ENCODE results near the gene FANCG. TPM values are rescaled to one million over a fixed set of nuclear protein-coding genes. Genes with fewer than 3 reads are reported as not detected.

FANCG gene
- total RNA-seq, 2 experiments from 2014 or later: 109 to 118 TPM

- Mint-ChIP-seq H3K36me3 (ENCODE audit: low read depth) (peaks cover 58% of the 10 kb centered on the region), H3K27ac (peak overlapping the region; percentile 96), H3K4me3 (peak overlapping the region; percentile 92), H3K27me3 (ENCODE audit: low read depth) (no peaks in the 10 kb centered on the region), H3K9me3 (no peaks in the 10 kb centered on the region), H3K4me1 (ENCODE audit: low read depth) (peaks cover 50% of the 10 kb centered on the region)
- DNase-seq: no peak
- CTCF ChIA-PET: no interaction called here
- intact Hi-C loops (cut with micrococcal nuclease): loop anchor here (2.0 to 10.0 kb wide), 3 partner anchors 408 to 748 kb away; partner anchors contain the start of genes GALT, KIF24 and NUDT2
These were observed 6.5 kb downstream of the FANCG start for GRCh38 chr9:35073279-35073612.

DNA sequence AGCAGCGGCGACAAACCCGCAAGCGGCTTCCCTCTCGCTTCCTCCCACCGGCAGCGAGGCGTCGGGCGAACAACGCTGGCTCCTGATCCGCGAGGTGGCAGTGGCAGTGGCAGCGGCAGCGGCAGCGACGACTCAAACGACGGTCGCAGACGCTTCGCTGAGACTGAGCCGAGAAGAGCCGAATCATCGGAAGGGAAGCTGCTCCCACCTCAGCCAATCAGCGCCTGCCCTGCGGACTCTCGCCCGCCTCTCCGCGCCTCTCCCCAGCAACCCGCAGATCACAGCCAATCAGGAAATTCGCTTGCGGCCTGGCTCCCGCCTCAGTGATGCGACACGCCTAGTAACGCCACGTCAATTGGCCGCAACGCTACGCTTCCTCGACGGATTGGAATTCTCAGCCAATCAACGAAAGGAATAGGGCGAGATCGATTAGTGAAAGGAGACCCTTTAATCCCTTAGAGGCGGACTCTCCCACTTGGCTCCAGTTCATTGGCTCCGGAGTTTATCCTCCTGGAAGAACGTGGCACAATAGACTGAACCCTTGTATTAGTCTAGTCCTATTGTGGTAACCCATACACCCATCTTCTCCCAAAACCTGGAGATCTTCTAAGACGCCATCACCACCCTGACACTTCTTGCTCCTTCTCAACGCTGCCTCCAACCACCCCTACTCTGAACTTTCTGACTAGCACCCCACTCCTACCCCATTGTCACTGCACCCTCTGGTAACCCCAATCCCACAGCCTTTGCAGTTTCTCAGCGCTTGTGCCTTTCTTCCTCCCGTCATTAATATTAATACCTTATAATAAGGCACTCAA, 7.1 kb downstream of the FANCG start, which contains the start of gene VCP:
TSS of gene VCP (minus strand) at position 165 of the 818 bp plus-strand sequence. CDS start 272 bp downstream, outside the sequence.
- Mint-ChIP-seq H3K4me3 (peak within 1 kb of the TSS; percentile 92), H3K27me3 (ENCODE audit: low read depth) (no peaks in the 10 kb centered on the region), H3K4me1 (ENCODE audit: low read depth) (peaks cover 51% of the 10 kb centered on the region), H3K36me3 (ENCODE audit: low read depth) (peaks cover 59% of the 10 kb centered on the region), H3K9me3 (no peaks in the 10 kb centered on the region), H3K27ac (peak within 1 kb of the TSS; percentile 96)
- intact Hi-C loops (cut with micrococcal nuclease): loop anchor here (1.0 to 10.0 kb wide), 9 partner anchors 8 to 748 kb away; partner anchors contain the start of genes DNAI1, DNAJB5, FAM219A and GALT
- peak; percentile 99 for DNase-seq
- CTCF ChIA-PET: interaction anchor here (0.5 to 5.1 kb wide), 3 partner anchors 21 to 498 kb away, joined by 3 to 30 read pairs (median 16); partner anchors contain the start of gene PIGO

- peak; percentile 77 for DNase-seq
- peak overlapping the region; percentile 96 for H3K27ac Mint-ChIP-seq
- H3K4me3 Mint-ChIP-seq: peak overlapping the region; percentile 92
- H3K36me3 Mint-ChIP-seq (ENCODE audit: low read depth): peaks cover 63% of the 10 kb centered on the region
- peaks cover 57% of the 10 kb centered on the region for H3K4me1 Mint-ChIP-seq (ENCODE audit: low read depth)
- CTCF ChIA-PET: interaction anchor here (0.6 to 5.1 kb wide), 9 partner anchors 8 to 172 kb away, joined by 3 to 30 read pairs (median 3); partner anchors contain the start of gene PIGO
- intact Hi-C loops (cut with micrococcal nuclease): loop anchor here (1.0 to 10.0 kb wide), 10 partner anchors 8 to 747 kb away; partner anchors contain the start of genes CREB3, DNAI1, DNAJB5 and FAM219A
- H3K9me3 Mint-ChIP-seq: no peaks in the 10 kb centered on the region
- H3K27me3 Mint-ChIP-seq (ENCODE audit: low read depth): no peaks in the 10 kb centered on the region
These were observed 7.8 kb downstream of the FANCG start for GRCh38 chr9:35071814-35072460.

- DNase-seq: peak; percentile 49
- H3K27me3 Mint-ChIP-seq (ENCODE audit: low read depth): no peaks in the 10 kb centered on the region
- peak overlapping the region; percentile 96 for H3K27ac Mint-ChIP-seq
- H3K9me3 Mint-ChIP-seq: no peaks in the 10 kb centered on the region
- H3K4me1 Mint-ChIP-seq (ENCODE audit: low read depth): peaks cover 61% of the 10 kb centered on the region
- intact Hi-C loops (cut with micrococcal nuclease): loop anchor here (1.0 to 10.0 kb wide), 3 partner anchors 424 to 746 kb away; partner anchors contain the start of genes CREB3, GALT, KIF24 and NUDT2
- CTCF ChIA-PET: interaction anchor here (0.6 to 5.1 kb wide), 9 partner anchors 9 to 172 kb away, joined by 3 to 30 read pairs (median 3); partner anchors contain the start of gene PIGO
- H3K36me3 Mint-ChIP-seq (ENCODE audit: low read depth): peaks cover 66% of the 10 kb centered on the region
- peak overlapping the region; percentile 92 for H3K4me3 Mint-ChIP-seq
These were observed 8.6 kb downstream of the FANCG start for GRCh38 chr9:35070823-35071813.

DNA sequence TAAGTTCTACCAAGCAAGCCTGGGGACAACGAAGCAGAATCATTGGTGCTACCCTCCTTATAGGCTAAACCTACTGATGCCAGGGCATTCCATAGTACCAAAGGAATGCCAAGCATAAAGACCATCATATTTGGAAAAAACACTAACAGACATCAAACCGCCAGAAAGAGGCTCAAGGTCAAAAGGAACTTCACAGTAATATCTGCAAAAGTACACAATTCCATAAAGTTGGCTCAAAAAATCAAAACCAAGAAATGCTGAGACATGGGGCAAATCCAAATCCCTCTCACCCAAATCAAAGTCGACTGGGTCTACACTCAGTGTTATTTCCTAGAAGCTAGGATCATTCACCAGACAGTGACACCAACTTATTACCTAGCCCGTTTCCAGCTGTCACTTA, 10.7 kb downstream of the FANCG start:
- Mint-ChIP-seq H3K4me3 (peak overlapping the region; percentile 21), H3K27me3 (ENCODE audit: low read depth) (no peaks in the 10 kb centered on the region), H3K27ac (no peak overlapping the region), H3K9me3 (no peaks in the 10 kb centered on the region), H3K36me3 (ENCODE audit: low read depth) (peaks cover 61% of the 10 kb centered on the region), H3K4me1 (ENCODE audit: low read depth) (peaks cover 60% of the 10 kb centered on the region)
- intact Hi-C loops (cut with micrococcal nuclease): no loop called here
- no peak for DNase-seq
- CTCF ChIA-PET: interaction anchor here (0.6 to 5.1 kb wide), 4 partner anchors 18 to 169 kb away, joined by 4 to 30 read pairs (median 6); partner anchors contain the start of gene PIGO

GRCh38 chr9:35067056-35067455, 12.7 kb downstream of the FANCG start:
- H3K4me3 Mint-ChIP-seq: no peak overlapping the region
- H3K4me1 Mint-ChIP-seq (ENCODE audit: low read depth): peaks cover 45% of the 10 kb centered on the region
- H3K9me3 Mint-ChIP-seq: no peaks in the 10 kb centered on the region
- H3K27me3 Mint-ChIP-seq (ENCODE audit: low read depth): no peaks in the 10 kb centered on the region
- CTCF ChIA-PET: interaction anchor here (1.3 to 2.0 kb wide), 2 partner anchors 16 to 168 kb away, joined by 5 to 6 read pairs; no protein-coding TSS in a partner anchor
- peak overlapping the region; percentile 62 for H3K27ac Mint-ChIP-seq
- H3K36me3 Mint-ChIP-seq (ENCODE audit: low read depth): peaks cover 73% of the 10 kb centered on the region
- intact Hi-C loops (cut with micrococcal nuclease): no loop called here
- DNase-seq: no peak

GRCh38 chr9:35060548-35061207, 19.1 kb downstream of the FANCG start:
- intact Hi-C loops (cut with micrococcal nuclease): no loop called here
- Mint-ChIP-seq H3K4me1 (ENCODE audit: low read depth) (peaks cover 2% of the 10 kb centered on the region), H3K4me3 (no peak overlapping the region), H3K27me3 (ENCODE audit: low read depth) (no peaks in the 10 kb centered on the region), H3K9me3 (no peaks in the 10 kb centered on the region), H3K36me3 (ENCODE audit: low read depth) (peaks cover 81% of the 10 kb centered on the region), H3K27ac (no peak overlapping the region)
- no peak for DNase-seq
- CTCF ChIA-PET: interaction anchor here (0.7 to 2.9 kb wide), 3 partner anchors 10 to 161 kb away, joined by 6 to 9 read pairs (median 9); no protein-coding TSS in a partner anchor

DNA sequence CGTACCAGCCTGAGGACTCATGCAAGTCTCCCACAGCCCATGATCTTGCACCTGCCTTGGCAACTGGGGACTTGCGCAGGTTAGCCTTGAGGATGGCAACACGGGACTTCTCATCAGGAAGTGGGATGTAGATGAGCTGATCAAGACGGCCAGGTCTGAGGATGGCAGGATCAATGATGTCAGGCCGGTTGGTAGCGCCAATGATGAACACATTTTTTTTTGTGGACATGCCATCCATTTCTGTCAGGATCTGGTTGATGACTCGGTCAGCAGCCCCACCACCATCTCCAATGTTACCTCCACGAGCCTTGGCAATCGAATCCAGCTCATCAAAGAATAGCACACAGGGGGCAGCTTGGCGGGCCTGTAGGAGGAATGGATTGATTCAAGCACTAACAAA, 20.3 kb downstream of the FANCG start:
- H3K27me3 Mint-ChIP-seq (ENCODE audit: low read depth): no peaks in the 10 kb centered on the region
- intact Hi-C loops (cut with micrococcal nuclease): no loop called here
- CTCF ChIA-PET: no interaction called here
- DNase-seq: no peak
- H3K36me3 Mint-ChIP-seq (ENCODE audit: low read depth): peaks cover 83% of the 10 kb centered on the region
- H3K27ac Mint-ChIP-seq: no peak overlapping the region
- H3K9me3 Mint-ChIP-seq: no peaks in the 10 kb centered on the region
- no peaks in the 10 kb centered on the region for H3K4me1 Mint-ChIP-seq (ENCODE audit: low read depth)
- no peak overlapping the region for H3K4me3 Mint-ChIP-seq

DNA sequence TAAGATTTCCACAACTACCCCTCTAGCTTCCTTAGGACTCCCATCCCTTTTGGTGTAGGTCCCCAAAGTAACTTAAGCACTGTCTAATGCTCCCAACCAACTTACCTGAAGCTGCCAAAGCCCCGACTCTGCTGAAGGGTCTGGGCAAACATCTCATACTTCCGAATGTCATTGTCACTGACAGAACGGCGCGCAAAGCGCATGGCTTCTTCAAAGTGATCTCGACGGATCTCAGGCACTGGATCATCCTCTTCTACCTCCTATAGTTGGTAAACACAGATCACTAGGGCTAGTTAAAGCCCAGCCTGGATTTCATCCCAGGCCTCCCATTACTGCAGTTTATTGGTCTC, 22.5 kb downstream of the FANCG start:
- no peak for DNase-seq
- no peak overlapping the region for H3K4me3 Mint-ChIP-seq
- H3K36me3 Mint-ChIP-seq (ENCODE audit: low read depth): peaks cover 75% of the 10 kb centered on the region
- CTCF ChIA-PET: interaction anchor here (1.5 to 1.6 kb wide), 2 partner anchors 159 to 297 kb away, joined by 3 to 5 read pairs; no protein-coding TSS in a partner anchor
- H3K9me3 Mint-ChIP-seq: no peaks in the 10 kb centered on the region
- H3K27ac Mint-ChIP-seq: no peak overlapping the region
- H3K4me1 Mint-ChIP-seq (ENCODE audit: low read depth): no peaks in the 10 kb centered on the region
- intact Hi-C loops (cut with micrococcal nuclease): no loop called here
- H3K27me3 Mint-ChIP-seq (ENCODE audit: low read depth): no peaks in the 10 kb centered on the region

- no peak overlapping the region for H3K4me3 Mint-ChIP-seq
- no peak for DNase-seq
These were observed 23.0 kb downstream of the FANCG start for GRCh38 chr9:35056571-35057270.

More at GRCh38 chr9:35056571-35057270, 23.0 kb downstream of the FANCG start:
- Mint-ChIP-seq H3K36me3 (ENCODE audit: low read depth) (peaks cover 72% of the 10 kb centered on the region), H3K27me3 (ENCODE audit: low read depth) (no peaks in the 10 kb centered on the region), H3K9me3 (no peaks in the 10 kb centered on the region), H3K4me1 (ENCODE audit: low read depth) (no peaks in the 10 kb centered on the region), H3K27ac (no peak overlapping the region)
- CTCF ChIA-PET: interaction anchor here (1.5 to 1.6 kb wide), 2 partner anchors 158 to 296 kb away, joined by 3 to 5 read pairs; no protein-coding TSS in a partner anchor
- intact Hi-C loops (cut with micrococcal nuclease): no loop called here

All from activated naive CD4-positive, alpha-beta T cell treated with anti-CD3 and anti-CD28 coated beads for 36 hours (primary cell).